KG1 (cell line): ENCODE data around the gene OR2A42.
"Not testable (repeated sequence)": the region's sequence is repeated elsewhere in the genome, so short reads cannot be mapped to it uniquely, and the experiment has no call there.

ENCODE experiments used
- DNase-seq: peaks from one replicate; lab custom pipeline; 2025; lab: John Stamatoyannopoulos, UW

OR2A42 gene

GRCh38 chr7:144223675-144224074, 15.7 kb downstream of the OR2A42 start:
- not testable (repeated sequence) for DNase-seq

DNA sequence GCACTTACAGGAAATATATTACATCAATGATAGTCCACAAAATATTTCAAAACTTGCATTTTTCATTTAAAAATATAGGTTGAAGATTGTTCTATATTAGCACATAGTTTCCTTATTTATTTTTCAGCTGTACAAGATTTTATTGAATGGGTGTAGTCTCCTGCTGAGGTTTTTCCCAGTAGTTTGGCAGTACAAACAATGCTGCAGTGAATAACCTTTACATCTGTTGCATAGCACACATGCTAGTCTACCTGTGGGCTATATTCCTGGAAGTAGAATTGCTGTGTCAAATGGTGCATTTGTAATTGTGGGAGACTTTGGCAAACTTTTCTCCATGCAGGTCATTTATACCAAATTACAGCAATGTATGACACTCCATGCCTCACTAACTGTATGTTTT, 18.9 kb downstream of the OR2A42 start:
- DNase-seq: not testable (repeated sequence)

DNA sequence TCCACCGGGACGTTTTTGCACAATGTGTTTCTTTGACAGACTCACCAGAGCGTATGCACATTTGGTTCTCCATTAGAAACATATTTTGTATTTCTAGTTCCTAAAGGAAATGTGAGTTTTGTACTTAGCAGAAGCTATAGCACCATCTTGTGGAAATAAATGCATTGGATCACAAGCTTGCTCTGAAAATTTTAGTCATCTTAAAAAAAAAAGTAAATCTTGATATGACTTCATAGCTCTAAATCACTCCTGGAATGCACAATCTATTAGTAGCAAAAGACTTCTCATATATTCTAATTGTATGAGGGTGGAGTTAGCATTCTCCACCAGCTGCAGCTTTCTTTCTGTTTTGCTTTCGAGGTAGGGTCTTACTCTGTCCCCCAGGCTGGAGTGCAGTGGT, 20.3 kb downstream of the OR2A42 start:
- DNase-seq: not testable (repeated sequence)

- not testable (repeated sequence) for DNase-seq
These were observed 20.8 kb downstream of the OR2A42 start for GRCh38 chr7:144218581-144218980.

- DNase-seq: not testable (repeated sequence)
These were observed 22.2 kb downstream of the OR2A42 start for GRCh38 chr7:144217200-144217599.

- not testable (repeated sequence) for DNase-seq
These were observed 34.1 kb downstream of the OR2A42 start for GRCh38 chr7:144205306-144205705.

DNA sequence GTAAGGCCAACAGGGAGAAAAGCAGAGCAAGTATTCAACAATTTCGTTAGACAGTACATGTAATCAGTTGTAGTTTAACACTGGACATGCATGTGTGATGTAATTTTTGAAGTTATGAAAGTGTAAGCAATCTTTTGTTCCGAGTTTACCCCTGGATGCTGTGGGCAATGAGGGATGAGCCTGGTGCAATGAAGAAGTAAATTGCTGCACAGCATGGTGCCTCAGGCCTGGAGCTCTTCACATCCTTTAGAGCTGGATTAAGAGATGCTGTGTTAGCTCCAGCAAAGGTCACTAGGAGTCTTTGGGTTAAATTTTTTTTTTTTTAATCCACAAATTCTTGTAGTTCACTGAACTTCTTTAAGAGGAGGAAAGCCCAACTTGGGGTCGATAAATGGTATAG, 36.3 kb downstream of the OR2A42 start:
- DNase-seq: not testable (repeated sequence)

DNA sequence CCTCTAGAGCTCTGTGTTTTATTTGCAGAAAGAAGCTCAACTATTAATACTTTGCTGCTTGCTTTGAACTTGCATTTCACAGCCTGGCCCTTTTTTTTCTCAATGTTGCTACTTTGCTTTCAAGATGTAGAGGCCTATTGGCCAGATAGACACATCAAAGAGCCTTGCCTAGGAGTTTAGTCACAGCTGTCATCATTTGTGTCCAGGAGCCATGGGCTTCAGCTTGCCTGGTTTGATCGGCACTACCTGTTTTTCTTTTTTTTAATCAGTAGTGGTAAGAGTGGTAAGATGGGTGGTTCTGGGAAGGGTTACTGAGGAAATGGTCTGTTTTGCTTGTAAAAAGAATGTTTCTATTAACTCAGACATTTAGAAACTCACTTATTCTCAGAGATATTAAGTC, 37.4 kb downstream of the OR2A42 start:
- not testable (repeated sequence) for DNase-seq

DNA sequence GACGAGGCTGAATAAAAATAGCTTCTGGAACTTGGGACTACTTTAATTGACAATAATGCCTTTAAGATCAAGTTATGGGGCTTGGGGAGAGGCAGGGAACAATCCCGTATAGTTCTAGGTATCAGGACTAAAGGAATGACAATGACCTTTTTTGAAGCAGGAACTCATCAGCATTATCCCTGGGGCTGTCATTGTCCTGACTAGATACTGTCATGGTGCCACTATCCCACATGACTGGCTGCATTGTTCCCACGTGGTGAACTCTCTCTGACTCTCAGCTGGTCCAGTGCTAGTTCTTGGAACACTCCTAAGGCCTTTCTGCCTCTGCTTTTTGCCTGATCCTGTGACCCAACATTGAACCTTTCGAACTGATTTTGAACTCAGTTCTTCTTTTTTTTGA, 40.5 kb downstream of the OR2A42 start:
- DNase-seq: not testable (repeated sequence)

GRCh38 chr7:144195212-144195872, 44.1 kb downstream of the OR2A42 start, which contains the start of gene ARHGEF35:
ARHGEF35 (minus strand) TSS chr7:144195833; CDS start chr7:144188383, 7,450 bp downstream.
- DNase-seq: not testable (repeated sequence)

GRCh38 chr7:144194453-144194852, 45.0 kb downstream of the OR2A42 start:
- not testable (repeated sequence) for DNase-seq

- DNase-seq: not testable (repeated sequence)
These were observed 45.6 kb downstream of the OR2A42 start for GRCh38 chr7:144193782-144194181.

DNA sequence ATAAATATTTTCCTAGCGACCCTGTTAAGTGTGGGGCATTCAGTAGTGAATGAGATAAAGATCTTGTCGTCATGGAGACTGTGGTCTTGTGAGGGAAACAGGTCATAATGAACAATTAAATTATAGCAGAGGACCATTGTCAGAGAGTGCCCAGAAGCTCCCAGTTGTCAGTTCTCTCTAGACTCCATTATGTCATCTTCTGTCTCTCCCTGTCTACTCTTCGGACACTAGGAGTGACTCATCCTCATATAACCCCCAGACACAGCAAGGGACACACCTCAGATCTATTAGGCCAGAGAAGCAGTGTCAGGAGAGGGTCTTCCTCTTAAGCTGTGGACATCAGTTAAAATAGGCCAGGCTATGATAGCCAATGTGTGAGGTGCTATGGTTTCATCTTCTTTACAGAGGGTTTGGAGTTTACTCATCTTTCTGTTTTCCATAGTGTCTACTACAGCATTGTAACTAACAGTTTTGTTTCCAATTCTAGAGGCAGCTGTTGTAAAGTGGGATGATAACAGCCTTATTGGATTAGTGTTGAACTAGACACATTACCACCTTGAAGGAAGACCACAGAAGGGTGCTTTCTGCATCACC, 50.7 kb downstream of the OR2A42 start:
- DNase-seq: not testable (repeated sequence)

DNA sequence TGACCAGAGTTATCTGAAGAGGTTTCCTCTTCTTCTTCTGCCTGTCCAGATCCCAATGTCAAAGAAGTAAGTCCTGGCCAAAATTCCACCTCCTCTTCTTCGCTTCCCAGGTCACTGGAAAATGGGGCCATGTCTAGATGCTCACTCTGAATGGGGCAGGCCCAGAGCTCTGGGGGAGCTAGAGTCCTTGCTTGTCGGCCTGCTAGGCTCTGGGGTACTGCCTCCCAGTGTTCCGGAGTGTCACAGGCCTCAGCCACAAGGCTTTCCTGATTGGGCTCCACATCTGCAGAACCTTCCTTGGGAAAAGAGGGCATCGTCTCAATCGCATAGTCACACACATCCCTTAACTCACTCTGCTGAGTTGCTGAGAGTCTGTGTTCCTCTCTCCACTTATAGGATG, 51.6 kb downstream of the OR2A42 start:
- not testable (repeated sequence) for DNase-seq

DNA sequence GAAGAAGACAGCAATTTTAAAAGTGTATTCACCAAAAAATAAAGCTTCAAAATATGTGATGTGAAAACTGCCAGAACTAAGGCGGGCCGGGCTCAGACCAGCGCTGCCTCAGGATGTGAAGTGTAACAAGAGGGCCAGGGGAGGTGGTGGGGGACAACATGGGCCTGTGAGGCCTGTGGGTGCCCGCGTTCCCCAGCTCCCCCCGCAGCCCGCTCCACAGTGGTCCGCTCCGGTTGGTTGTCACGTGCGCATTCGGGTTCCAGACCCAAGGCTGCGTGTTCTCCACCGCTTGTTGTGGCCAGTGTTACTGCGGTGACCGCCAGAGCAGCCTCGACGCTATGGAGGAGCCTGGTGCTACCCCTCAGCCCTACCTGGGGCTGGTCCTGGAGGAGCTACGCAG, 56.2 kb downstream of the OR2A42 start, which contains the start of gene CTAGE4:
CTAGE4 (plus strand) TSS at position 301 of the 400 bp plus-strand sequence; CDS start at position 339, 38 bp downstream.
- not testable (repeated sequence) for DNase-seq

DNA sequence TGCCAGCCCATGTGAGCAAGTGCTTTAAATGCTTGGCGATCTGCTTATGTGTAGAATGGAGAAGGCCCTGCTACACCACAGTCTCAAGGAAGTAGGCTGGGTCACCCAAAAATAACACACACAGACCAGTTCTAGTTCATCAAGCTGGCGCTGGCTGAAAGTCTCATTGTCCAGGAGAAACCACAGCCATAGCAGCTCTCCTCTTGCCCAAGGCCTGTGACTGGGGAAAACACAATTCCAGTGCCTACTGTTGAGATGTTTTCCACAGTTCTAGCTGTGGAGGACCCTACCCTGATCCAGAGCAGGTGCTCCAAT, 60.3 kb downstream of the OR2A42 start:
- DNase-seq: not testable (repeated sequence)

DNA sequence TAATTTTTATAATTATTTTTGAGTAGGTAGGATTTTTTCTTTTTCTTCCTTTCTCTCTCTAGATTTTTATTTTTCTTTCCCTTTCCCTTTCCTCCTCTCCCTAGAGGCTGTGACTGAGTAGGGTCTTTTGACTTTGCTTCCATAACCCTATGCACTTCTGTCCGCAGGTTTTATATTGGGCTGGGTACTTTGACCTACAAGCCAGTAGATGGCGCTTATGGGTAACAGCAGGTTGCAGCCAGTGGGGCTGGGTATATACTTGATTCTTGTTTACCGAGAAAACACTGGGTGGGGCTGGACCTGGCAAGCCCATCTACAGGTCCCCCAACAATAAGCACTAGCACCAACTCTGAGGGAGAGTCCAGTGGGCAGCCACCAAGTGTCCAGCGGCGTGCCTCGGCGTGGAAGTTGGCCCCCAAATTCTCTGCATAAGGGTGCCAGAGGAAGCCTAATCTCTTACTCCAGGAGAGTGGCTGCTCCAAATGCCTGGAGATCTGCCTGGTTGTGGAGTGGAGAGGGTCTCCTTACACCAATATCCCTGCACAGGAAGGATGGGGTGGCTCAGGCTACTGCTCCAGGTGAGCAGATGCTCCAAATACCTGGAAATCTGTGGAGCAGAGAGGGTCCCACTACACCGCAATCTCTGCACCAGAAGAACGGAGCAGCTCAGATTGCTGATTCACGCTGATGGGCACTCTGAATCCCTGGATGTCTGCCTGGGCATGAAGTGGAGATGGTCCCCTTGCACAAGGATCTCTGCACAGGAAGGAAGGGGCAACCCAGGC, 60.8 kb downstream of the OR2A42 start:
- DNase-seq: not testable (repeated sequence)
